HepG2 (cell line): ENCODE measurements around the gene POU5F1.

Experiments
- MLLT10 ChIP-seq: sonication (generic); formaldehyde crosslinking; IDR thresholded peaks from 2 replicates; pipeline ENCODE4 v1.4.0; 2020; ENCODE audit warnings: missing genetic modification reagents
- NCOR1 ChIP-seq: fragments of 200-600 bp; sonication (generic); IDR thresholded peaks from 2 replicates; pipeline ENCODE4 v1.7.0; 2017; ENCODE audit warnings: antibody characterized with exemption, low read length, borderline replicate concordance
- ONECUT2 ChIP-seq: sonication (generic); formaldehyde crosslinking; IDR thresholded peaks from 2 replicates; pipeline ENCODE4 v1.4.0; 2020; ENCODE audit warnings: missing genetic modification reagents
- PHF8 ChIP-seq: sonication (generic); formaldehyde crosslinking; IDR thresholded peaks from 2 replicates; pipeline ENCODE4 v1.5.0; 2020; ENCODE audit warnings: missing genetic modification reagents
- POLR2AphosphoS5 ChIP-seq: IDR thresholded peaks from 2 replicates; pipeline ENCODE4 v1.6.1; 2012; ENCODE audit warnings: low read depth, low read length
- YY1 ChIP-seq: IDR thresholded peaks from 2 replicates; pipeline ENCODE4 v1.6.1; 2011; ENCODE audit warnings: low read length, low read depth, moderate library complexity, mild to moderate bottlenecking; ENCODE audit not compliant: insufficient read depth, insufficient replicate concordance
- ZBTB33 ChIP-seq: sonication (generic); formaldehyde crosslinking; IDR thresholded peaks from 2 replicates; pipeline ENCODE4 v1.4.0; 2020; ENCODE audit warnings: missing genetic modification reagents
- ZFX ChIP-seq: sonication (generic); formaldehyde crosslinking; IDR thresholded peaks from 2 replicates; pipeline ENCODE4 v1.4.0; 2020; ENCODE audit warnings: mild to moderate bottlenecking, low read depth, missing genetic modification reagents, moderate library complexity
- ZNF296 ChIP-seq: sonication (generic); formaldehyde crosslinking; conservative IDR thresholded peaks from 2 replicates; pipeline ENCODE4 v1.5.0; 2020; ENCODE audit warnings: mild to moderate bottlenecking, missing genetic modification reagents
- ZNF678 ChIP-seq: sonication (generic); formaldehyde crosslinking; IDR thresholded peaks from 2 replicates; pipeline ENCODE4 v1.4.0; 2020; ENCODE audit warnings: mild to moderate bottlenecking, missing genetic modification reagents

- TF ChIP-seq MLLT10 (CRISPR knock-in tag) (no peak), NCOR1 (no peak), ONECUT2 (no peak), POLR2AphosphoS5 (no peak), ZFX (CRISPR knock-in tag) (no peak), ZBTB33 (CRISPR knock-in tag) (no peak), ZNF678 (CRISPR knock-in tag) (no peak), YY1 (no peak), ZNF296 (CRISPR knock-in tag) (no peak), PHF8 (CRISPR knock-in tag) (no peak)
These were observed 42.3 kb downstream of the POU5F1 start for GRCh38 chr6:31128093-31128676.
